Transverse colon (tissue), 1 donor: Measurements from ENCODE around the gene ARHGEF37.

Source experiments
- EP300 ChIP-seq: sonication (generic); formaldehyde crosslinking; IDR thresholded peaks from one replicate; pipeline ENCODE4 v1.6.1; 2017; ENCODE audit warnings: antibody characterized with exemption, low read depth
- POLR2A ChIP-seq: fragments of 450-650 bp; IDR thresholded peaks from one replicate; pipeline ENCODE4 v1.6.1; 2016; ENCODE audit warnings: antibody characterized with exemption, mild to moderate bottlenecking, moderate library complexity

GRCh38 chr5:149605998-149606724 is 24.9 kb downstream of the ARHGEF37 start:
- TF ChIP-seq EP300 (no peak), POLR2A (no peak)
